OCI-LY7 (cell line): ENCODE measurements around the gene INTS2.

ENCODE experiments used
- CTCF ChIP-seq: fragments of 200-600 bp; sonication (generic); conservative IDR thresholded peaks from 2 replicates; pipeline ENCODE4 v1.5.1; 2014; ENCODE audit warnings: mild to moderate bottlenecking, antibody characterized with exemption, low read length, moderate library complexity, mixed read lengths
- EZH2phosphoT487 ChIP-seq: fragments of 200-600 bp; sonication (generic); IDR thresholded peaks from 2 replicates; pipeline ENCODE4 v1.6.1; 2018; ENCODE audit warnings: low read depth, borderline replicate concordance, mild to moderate bottlenecking, mixed run types, antibody characterized with exemption, low read length, moderate library complexity, mixed read lengths

GRCh38 chr17:61815863-61816503 lies 111.8 kb downstream of the INTS2 start:
- TF ChIP-seq CTCF (no peak), EZH2phosphoT487 (no peak)
